Loucy (cell line): ENCODE results near the gene PGA3.
"Not testable (repeated sequence)": the region's sequence is repeated elsewhere in the genome, so short reads cannot be mapped to it uniquely, and the experiment has no call there.

Experiments used
- H2AFZ ChIP-seq: fragments of 200-600 bp; sonication (generic); 2 replicates; pipeline ENCODE4 v1.6.0; 2016; ENCODE audit warnings: antibody characterized with exemption, mild to moderate bottlenecking, low read length, moderate library complexity
- H3F3A ChIP-seq: fragments of 200-600 bp; 2 replicates; pipeline ENCODE4 v1.6.0; 2016; ENCODE audit warnings: antibody characterized with exemption, low read depth, mild to moderate bottlenecking
- H3K27me3 ChIP-seq: fragments of 200-600 bp; sonication (generic); 2 replicates; pipeline ENCODE4 v1.6.1; 2014; ENCODE audit warnings: low read length, mild to moderate bottlenecking; ENCODE audit not compliant: insufficient read depth, poor library complexity, severe bottlenecking
- H3K36me3 ChIP-seq: fragments of 200-600 bp; sonication (generic); 2 replicates; pipeline ENCODE4 v1.6.1; 2016; ENCODE audit warnings: low read length; ENCODE audit not compliant: insufficient read depth
- H3K4me1 ChIP-seq: fragments of 200-600 bp; sonication (generic); 2 replicates; pipeline ENCODE4 v1.5.1; 2014; ENCODE audit warnings: low read length, mild to moderate bottlenecking; ENCODE audit not compliant: insufficient read depth, poor library complexity, severe bottlenecking
- H3K4me2 ChIP-seq: fragments of 200-600 bp; sonication (generic); 2 replicates; pipeline ENCODE4 v1.6.0; 2014; ENCODE audit warnings: antibody characterized with exemption, low read length, low read depth, mild to moderate bottlenecking; ENCODE audit not compliant: poor library complexity, severe bottlenecking
- H3K4me3 ChIP-seq: fragments of 200-600 bp; sonication (generic); 2 replicates; pipeline ENCODE4 v1.5.1; 2014; ENCODE audit warnings: low read length, mild to moderate bottlenecking, mixed read lengths; ENCODE audit not compliant: poor library complexity, severe bottlenecking
- H3K79me2 ChIP-seq: fragments of 200-600 bp; sonication (generic); 2 replicates; pipeline ENCODE4 v1.6.1; 2014; ENCODE audit warnings: low read length; ENCODE audit not compliant: insufficient read depth
- H3K9ac ChIP-seq: fragments of 200-600 bp; sonication (generic); 2 replicates; pipeline ENCODE4 v1.6.0; 2014; ENCODE audit warnings: mild to moderate bottlenecking, low read depth, low read length, moderate library complexity; ENCODE audit not compliant: poor library complexity, severe bottlenecking
- H3K9me2 ChIP-seq: fragments of 200-600 bp; sonication (generic); replicated peaks from 2 replicates; pipeline ENCODE4 v1.6.1; 2016; ENCODE audit warnings: low read depth, low read length, mixed read lengths
- H3K9me3 ChIP-seq: fragments of 200-600 bp; sonication (generic); 2 replicates; pipeline ENCODE4 v1.6.1; 2014; ENCODE audit warnings: mild to moderate bottlenecking, antibody characterized with exemption, low read length, low read depth; ENCODE audit not compliant: insufficient read depth
- H4K20me1 ChIP-seq: fragments of 200-600 bp; sonication (generic); 2 replicates; pipeline ENCODE4 v1.6.0; 2014; ENCODE audit warnings: antibody characterized with exemption, low read length, mild to moderate bottlenecking; ENCODE audit not compliant: insufficient read depth, poor library complexity, severe bottlenecking

The PGA3 gene

GRCh38 chr11:61240875-61241274 is 37.6 kb downstream of the PGA3 start, which contains the start of gene PGA5:
Gene PGA5, plus strand, starts transcription at chr11:61241175. Its CDS starts 52 bp downstream, at chr11:61241227.
- H3K4me3 ChIP-seq, H3K4me1 ChIP-seq, H3K9ac ChIP-seq, H3K36me3 ChIP-seq, H3K9me2 ChIP-seq, H2AFZ ChIP-seq, H3F3A ChIP-seq, H3K79me2 ChIP-seq, H3K27me3 ChIP-seq, H3K4me2 ChIP-seq, H4K20me1 ChIP-seq, H3K9me3 ChIP-seq: not testable (repeated sequence)

- H3K4me2 ChIP-seq, H3K9me2 ChIP-seq, H3K4me3 ChIP-seq, H3K9ac ChIP-seq, H2AFZ ChIP-seq, H3K4me1 ChIP-seq, H4K20me1 ChIP-seq, H3K36me3 ChIP-seq, H3K79me2 ChIP-seq, H3F3A ChIP-seq, H3K27me3 ChIP-seq, H3K9me3 ChIP-seq: not testable (repeated sequence)
Observed at GRCh38 chr11:61241526-61241925, 38.2 kb downstream of the PGA3 start.

GRCh38 chr11:61245284-61245964 is 42.1 kb downstream of the PGA3 start:
- H3K79me2 ChIP-seq, H3K4me3 ChIP-seq, H3F3A ChIP-seq, H3K4me1 ChIP-seq, H3K9ac ChIP-seq, H3K9me3 ChIP-seq, H3K27me3 ChIP-seq, H3K4me2 ChIP-seq, H3K9me2 ChIP-seq, H4K20me1 ChIP-seq, H2AFZ ChIP-seq, H3K36me3 ChIP-seq: not testable (repeated sequence)

GRCh38 chr11:61248071-61248470 is 44.8 kb downstream of the PGA3 start:
- not testable (repeated sequence) for H2AFZ ChIP-seq, H4K20me1 ChIP-seq, H3K36me3 ChIP-seq, H3K9ac ChIP-seq, H3K27me3 ChIP-seq, H3K9me2 ChIP-seq, H3F3A ChIP-seq, H3K79me2 ChIP-seq, H3K9me3 ChIP-seq, H3K4me2 ChIP-seq, H3K4me3 ChIP-seq, H3K4me1 ChIP-seq

- not testable (repeated sequence) for H4K20me1 ChIP-seq, H3K36me3 ChIP-seq, H2AFZ ChIP-seq, H3K9me3 ChIP-seq, H3K9me2 ChIP-seq, H3K27me3 ChIP-seq, H3K4me1 ChIP-seq, H3K4me2 ChIP-seq, H3K79me2 ChIP-seq, H3K9ac ChIP-seq, H3K4me3 ChIP-seq, H3F3A ChIP-seq
Observed at GRCh38 chr11:61249201-61249600, 45.9 kb downstream of the PGA3 start.

- not testable (repeated sequence) for H3K9me2 ChIP-seq, H3F3A ChIP-seq, H2AFZ ChIP-seq, H4K20me1 ChIP-seq, H3K4me1 ChIP-seq, H3K9ac ChIP-seq, H3K4me3 ChIP-seq, H3K27me3 ChIP-seq, H3K4me2 ChIP-seq, H3K79me2 ChIP-seq, H3K9me3 ChIP-seq, H3K36me3 ChIP-seq
Observed at GRCh38 chr11:61250796-61251765, 47.8 kb downstream of the PGA3 start.

GRCh38 chr11:61252332-61252731 is 49.0 kb downstream of the PGA3 start:
- H3K9ac ChIP-seq, H3K79me2 ChIP-seq, H3K36me3 ChIP-seq, H3F3A ChIP-seq, H3K4me1 ChIP-seq, H3K9me3 ChIP-seq, H3K27me3 ChIP-seq, H3K4me2 ChIP-seq, H4K20me1 ChIP-seq, H3K4me3 ChIP-seq, H2AFZ ChIP-seq, H3K9me2 ChIP-seq: not testable (repeated sequence)
